SK-N-SH (cell line): ENCODE measurements around the gene LPGAT1.

Experiments used
- EP300 ChIP-seq, 2 experiments: IDR thresholded peaks; 2 replicates each; pipeline versions ENCODE4 v1.4.0 to v1.6.1; 2012; ENCODE audit warnings: borderline replicate concordance in 1 of 2, low read depth in 1 of 2, low read length in 1 of 2
- EZH2phosphoT487 ChIP-seq: fragments of 200-600 bp; sonication (generic); IDR thresholded peaks from 2 replicates; pipeline ENCODE4 v1.6.1; 2017; ENCODE audit warnings: low read depth, mixed run types, mild to moderate bottlenecking, antibody characterized with exemption, moderate library complexity, borderline replicate concordance
- FOXM1 ChIP-seq: IDR thresholded peaks from 2 replicates; pipeline ENCODE4 v1.4.0; 2012; ENCODE audit warnings: low read depth, mild to moderate bottlenecking
- GABPA ChIP-seq: IDR thresholded peaks from 2 replicates; pipeline ENCODE4 v1.4.0; 2012; ENCODE audit warnings: low read depth, mild to moderate bottlenecking
- MXI1 ChIP-seq: IDR thresholded peaks from 2 replicates; pipeline ENCODE4 v1.6.1; 2012; ENCODE audit warnings: mild to moderate bottlenecking, low read depth, low read length, improper control_type of control experiment
- POLR2AphosphoS5 ChIP-seq: IDR thresholded peaks from 2 replicates; pipeline ENCODE4 v1.6.1; 2012; ENCODE audit warnings: low read depth, low read length
- RFX5 ChIP-seq: IDR thresholded peaks from 2 replicates; pipeline ENCODE4 v1.6.1; 2012; ENCODE audit warnings: mild to moderate bottlenecking, improper control_type of control experiment, low read length
- SMC3 ChIP-seq: IDR thresholded peaks from 2 replicates; pipeline ENCODE4 v1.6.1; 2012; ENCODE audit warnings: low read depth, low read length, improper control_type of control experiment
- TEAD4 ChIP-seq: IDR thresholded peaks from 2 replicates; pipeline ENCODE4 v1.4.0; 2012; ENCODE audit warnings: mild to moderate bottlenecking, borderline replicate concordance; ENCODE audit not compliant: insufficient read depth
- TF ChIP-seq, protein P1 (sequence below): fragments of 200-600 bp; sonication (generic); IDR thresholded peaks from 2 replicates; pipeline ENCODE4 v1.6.1; 2017; ENCODE audit warnings: antibody characterized with exemption, mild to moderate bottlenecking, moderate library complexity
- TF ChIP-seq, protein P2 (sequence below): fragments of 150-350 bp; IDR thresholded peaks from 2 replicates; pipeline ENCODE4 v1.6.1; 2017; ENCODE audit warnings: antibody characterized with exemption, low read length, low read depth, borderline replicate concordance
- TF ChIP-seq, protein P3 (sequence below): IDR thresholded peaks from 2 replicates; pipeline ENCODE4; 2012
- TF ChIP-seq, protein P4 (sequence below): IDR thresholded peaks from 2 replicates; pipeline ENCODE4 v1.4.0; 2012; ENCODE audit warnings: low read depth, borderline replicate concordance
- TF ChIP-seq, protein P5 (sequence below): IDR thresholded peaks from 2 replicates; pipeline ENCODE4 v1.6.1; 2012; ENCODE audit warnings: mild to moderate bottlenecking, low read depth, low read length, moderate library complexity

DNA sequence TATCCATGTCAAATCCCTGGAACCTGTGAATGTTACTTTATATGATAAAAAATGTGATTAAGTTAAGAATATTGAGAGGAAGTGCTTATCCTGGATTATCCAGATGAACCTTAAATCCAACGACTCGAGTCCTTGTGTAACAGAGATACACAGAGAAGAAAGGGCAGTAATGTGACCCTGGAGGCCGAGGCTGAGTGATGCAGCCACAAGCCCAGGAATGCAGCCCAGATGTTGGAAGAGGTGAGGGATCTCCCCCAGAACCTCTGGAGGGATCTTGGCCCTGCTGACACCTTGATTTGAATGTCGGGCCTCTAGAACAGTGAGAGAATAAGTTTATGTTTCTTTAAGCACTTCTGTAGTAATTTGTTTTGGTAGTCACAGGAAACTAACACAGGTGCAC lies 18.0 kb downstream of the LPGAT1 start:
- TF ChIP-seq, protein P1, sequence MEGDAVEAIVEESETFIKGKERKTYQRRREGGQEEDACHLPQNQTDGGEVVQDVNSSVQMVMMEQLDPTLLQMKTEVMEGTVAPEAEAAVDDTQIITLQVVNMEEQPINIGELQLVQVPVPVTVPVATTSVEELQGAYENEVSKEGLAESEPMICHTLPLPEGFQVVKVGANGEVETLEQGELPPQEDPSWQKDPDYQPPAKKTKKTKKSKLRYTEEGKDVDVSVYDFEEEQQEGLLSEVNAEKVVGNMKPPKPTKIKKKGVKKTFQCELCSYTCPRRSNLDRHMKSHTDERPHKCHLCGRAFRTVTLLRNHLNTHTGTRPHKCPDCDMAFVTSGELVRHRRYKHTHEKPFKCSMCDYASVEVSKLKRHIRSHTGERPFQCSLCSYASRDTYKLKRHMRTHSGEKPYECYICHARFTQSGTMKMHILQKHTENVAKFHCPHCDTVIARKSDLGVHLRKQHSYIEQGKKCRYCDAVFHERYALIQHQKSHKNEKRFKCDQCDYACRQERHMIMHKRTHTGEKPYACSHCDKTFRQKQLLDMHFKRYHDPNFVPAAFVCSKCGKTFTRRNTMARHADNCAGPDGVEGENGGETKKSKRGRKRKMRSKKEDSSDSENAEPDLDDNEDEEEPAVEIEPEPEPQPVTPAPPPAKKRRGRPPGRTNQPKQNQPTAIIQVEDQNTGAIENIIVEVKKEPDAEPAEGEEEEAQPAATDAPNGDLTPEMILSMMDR, result no peak
- TF ChIP-seq, protein P2, sequence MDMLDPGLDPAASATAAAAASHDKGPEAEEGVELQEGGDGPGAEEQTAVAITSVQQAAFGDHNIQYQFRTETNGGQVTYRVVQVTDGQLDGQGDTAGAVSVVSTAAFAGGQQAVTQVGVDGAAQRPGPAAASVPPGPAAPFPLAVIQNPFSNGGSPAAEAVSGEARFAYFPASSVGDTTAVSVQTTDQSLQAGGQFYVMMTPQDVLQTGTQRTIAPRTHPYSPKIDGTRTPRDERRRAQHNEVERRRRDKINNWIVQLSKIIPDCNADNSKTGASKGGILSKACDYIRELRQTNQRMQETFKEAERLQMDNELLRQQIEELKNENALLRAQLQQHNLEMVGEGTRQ, result no peak
- TF ChIP-seq EZH2phosphoT487, result no peak
- TF ChIP-seq EP300 (IDR thresholded peaks at IDR 0.05; ENCODE audit: borderline replicate concordance in 1 of 2, low read depth in 1 of 2, low read length in 1 of 2), result no peak
- TF ChIP-seq TEAD4, result no peak
- no peak for TF ChIP-seq GABPA
- TF ChIP-seq POLR2AphosphoS5, result no peak
- TF ChIP-seq, protein P3, sequence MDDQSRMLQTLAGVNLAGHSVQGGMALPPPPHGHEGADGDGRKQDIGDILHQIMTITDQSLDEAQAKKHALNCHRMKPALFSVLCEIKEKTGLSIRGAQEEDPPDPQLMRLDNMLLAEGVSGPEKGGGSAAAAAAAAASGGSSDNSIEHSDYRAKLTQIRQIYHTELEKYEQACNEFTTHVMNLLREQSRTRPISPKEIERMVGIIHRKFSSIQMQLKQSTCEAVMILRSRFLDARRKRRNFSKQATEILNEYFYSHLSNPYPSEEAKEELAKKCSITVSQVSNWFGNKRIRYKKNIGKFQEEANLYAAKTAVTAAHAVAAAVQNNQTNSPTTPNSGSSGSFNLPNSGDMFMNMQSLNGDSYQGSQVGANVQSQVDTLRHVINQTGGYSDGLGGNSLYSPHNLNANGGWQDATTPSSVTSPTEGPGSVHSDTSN, result no peak
- TF ChIP-seq, protein P4, sequence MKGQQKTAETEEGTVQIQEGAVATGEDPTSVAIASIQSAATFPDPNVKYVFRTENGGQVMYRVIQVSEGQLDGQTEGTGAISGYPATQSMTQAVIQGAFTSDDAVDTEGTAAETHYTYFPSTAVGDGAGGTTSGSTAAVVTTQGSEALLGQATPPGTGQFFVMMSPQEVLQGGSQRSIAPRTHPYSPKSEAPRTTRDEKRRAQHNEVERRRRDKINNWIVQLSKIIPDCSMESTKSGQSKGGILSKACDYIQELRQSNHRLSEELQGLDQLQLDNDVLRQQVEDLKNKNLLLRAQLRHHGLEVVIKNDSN, result no peak
- TF ChIP-seq MXI1, result no peak
- TF ChIP-seq, protein P5, sequence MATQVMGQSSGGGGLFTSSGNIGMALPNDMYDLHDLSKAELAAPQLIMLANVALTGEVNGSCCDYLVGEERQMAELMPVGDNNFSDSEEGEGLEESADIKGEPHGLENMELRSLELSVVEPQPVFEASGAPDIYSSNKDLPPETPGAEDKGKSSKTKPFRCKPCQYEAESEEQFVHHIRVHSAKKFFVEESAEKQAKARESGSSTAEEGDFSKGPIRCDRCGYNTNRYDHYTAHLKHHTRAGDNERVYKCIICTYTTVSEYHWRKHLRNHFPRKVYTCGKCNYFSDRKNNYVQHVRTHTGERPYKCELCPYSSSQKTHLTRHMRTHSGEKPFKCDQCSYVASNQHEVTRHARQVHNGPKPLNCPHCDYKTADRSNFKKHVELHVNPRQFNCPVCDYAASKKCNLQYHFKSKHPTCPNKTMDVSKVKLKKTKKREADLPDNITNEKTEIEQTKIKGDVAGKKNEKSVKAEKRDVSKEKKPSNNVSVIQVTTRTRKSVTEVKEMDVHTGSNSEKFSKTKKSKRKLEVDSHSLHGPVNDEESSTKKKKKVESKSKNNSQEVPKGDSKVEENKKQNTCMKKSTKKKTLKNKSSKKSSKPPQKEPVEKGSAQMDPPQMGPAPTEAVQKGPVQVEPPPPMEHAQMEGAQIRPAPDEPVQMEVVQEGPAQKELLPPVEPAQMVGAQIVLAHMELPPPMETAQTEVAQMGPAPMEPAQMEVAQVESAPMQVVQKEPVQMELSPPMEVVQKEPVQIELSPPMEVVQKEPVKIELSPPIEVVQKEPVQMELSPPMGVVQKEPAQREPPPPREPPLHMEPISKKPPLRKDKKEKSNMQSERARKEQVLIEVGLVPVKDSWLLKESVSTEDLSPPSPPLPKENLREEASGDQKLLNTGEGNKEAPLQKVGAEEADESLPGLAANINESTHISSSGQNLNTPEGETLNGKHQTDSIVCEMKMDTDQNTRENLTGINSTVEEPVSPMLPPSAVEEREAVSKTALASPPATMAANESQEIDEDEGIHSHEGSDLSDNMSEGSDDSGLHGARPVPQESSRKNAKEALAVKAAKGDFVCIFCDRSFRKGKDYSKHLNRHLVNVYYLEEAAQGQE, result no peak
- TF ChIP-seq FOXM1, result no peak
- no peak for TF ChIP-seq SMC3
- no peak for TF ChIP-seq RFX5
